ENCODE results near the gene PAF1.

The PAF1 gene

DNA sequence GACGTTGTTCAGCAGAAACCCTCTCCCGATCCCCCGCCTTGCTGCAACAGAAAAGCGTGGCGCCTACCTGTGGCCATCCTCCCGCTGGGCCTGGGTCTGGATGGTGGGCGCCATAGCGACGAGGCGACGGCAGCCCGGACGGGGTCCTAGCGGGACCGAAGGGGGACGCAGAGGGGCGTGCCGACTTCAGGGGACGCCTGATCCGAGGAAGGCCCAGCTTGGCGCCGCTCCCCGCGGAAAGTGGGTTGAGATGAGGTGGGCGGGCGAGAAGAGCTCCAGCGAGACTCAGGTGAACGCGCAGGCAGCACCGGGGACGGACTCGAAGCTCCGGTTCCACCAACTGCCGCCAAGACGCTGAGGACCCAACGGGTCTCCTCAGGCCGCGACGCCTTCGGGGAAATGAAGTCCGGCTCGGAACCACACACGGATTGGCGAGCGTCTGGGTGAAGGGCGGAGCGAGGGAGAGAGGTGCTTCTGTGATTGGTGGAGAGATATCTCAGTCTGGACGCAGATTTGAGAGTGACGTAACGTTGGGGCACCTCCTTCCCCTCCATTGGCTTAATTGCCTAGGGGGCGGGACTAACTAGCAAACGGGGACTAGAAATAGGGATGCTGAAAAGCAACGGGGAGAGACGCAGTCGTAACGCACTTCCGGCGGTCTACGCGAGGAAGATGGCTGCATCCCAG, at the start of gene PAF1, which contains the start of gene MED29:
Gene PAF1, minus strand, starts transcription at position 356 of the 687 bp plus-strand sequence. Its CDS starts 242 bp downstream, at position 114.
Gene MED29, plus strand, starts transcription at position 628 of the 687 bp plus-strand sequence. Its CDS starts 45 bp downstream, at position 673.
- TF ChIP-seq, protein P1, sequence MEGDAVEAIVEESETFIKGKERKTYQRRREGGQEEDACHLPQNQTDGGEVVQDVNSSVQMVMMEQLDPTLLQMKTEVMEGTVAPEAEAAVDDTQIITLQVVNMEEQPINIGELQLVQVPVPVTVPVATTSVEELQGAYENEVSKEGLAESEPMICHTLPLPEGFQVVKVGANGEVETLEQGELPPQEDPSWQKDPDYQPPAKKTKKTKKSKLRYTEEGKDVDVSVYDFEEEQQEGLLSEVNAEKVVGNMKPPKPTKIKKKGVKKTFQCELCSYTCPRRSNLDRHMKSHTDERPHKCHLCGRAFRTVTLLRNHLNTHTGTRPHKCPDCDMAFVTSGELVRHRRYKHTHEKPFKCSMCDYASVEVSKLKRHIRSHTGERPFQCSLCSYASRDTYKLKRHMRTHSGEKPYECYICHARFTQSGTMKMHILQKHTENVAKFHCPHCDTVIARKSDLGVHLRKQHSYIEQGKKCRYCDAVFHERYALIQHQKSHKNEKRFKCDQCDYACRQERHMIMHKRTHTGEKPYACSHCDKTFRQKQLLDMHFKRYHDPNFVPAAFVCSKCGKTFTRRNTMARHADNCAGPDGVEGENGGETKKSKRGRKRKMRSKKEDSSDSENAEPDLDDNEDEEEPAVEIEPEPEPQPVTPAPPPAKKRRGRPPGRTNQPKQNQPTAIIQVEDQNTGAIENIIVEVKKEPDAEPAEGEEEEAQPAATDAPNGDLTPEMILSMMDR (IDR thresholded peaks at IDR 0.05; ENCODE audit: borderline replicate concordance, extremely low read depth, low read length, poor library complexity, severe bottlenecking), result peak; percentile 23
- TF ChIP-seq EZH2 (IDR thresholded peaks at IDR 0.05; ENCODE audit: borderline replicate concordance, low read depth, low read length, severe bottlenecking), result no peak
- Histone ChIP-seq H3K4me1 (ENCODE audit: insufficient read depth, low read length) (peaks cover 39% of the 10 kb centered on the region), H3K9me3 (ENCODE audit: insufficient read depth, low read length, severe bottlenecking) (no peaks in the 10 kb centered on the region), H3K27ac (ENCODE audit: low read length) (peak within 1 kb of the TSS; percentile 92), H2AFZ (ENCODE audit: low read depth, low read length) (peak within 1 kb of the TSS; percentile 94), H3K4me3 (ENCODE audit: low read depth in 1 of 2, low read length in 2 of 2) (peak within 1 kb of the TSS; percentile 92 to 95), H3K9ac (ENCODE audit: low read depth, low read length) (peak within 1 kb of the TSS; percentile 84), H3K36me3 (ENCODE audit: insufficient read depth, low read length) (peaks cover 57% of the 10 kb centered on the region), H3K79me2 (ENCODE audit: insufficient read depth, low read length) (peaks cover 45% of the 10 kb centered on the region), H3K4me2 (ENCODE audit: insufficient read depth, low read length) (peak within 1 kb of the TSS; percentile 96), H4K20me1 (ENCODE audit: insufficient read depth, low read length) (peaks cover 15% of the 10 kb centered on the region), H3K27me3 (ENCODE audit: insufficient read depth, low read length, poor library complexity) (no peaks in the 10 kb centered on the region)
- DNase-seq (peak; percentile 99), ATAC-seq (ENCODE audit: insufficient read depth, low read depth) (peak; percentile 96)

DNA sequence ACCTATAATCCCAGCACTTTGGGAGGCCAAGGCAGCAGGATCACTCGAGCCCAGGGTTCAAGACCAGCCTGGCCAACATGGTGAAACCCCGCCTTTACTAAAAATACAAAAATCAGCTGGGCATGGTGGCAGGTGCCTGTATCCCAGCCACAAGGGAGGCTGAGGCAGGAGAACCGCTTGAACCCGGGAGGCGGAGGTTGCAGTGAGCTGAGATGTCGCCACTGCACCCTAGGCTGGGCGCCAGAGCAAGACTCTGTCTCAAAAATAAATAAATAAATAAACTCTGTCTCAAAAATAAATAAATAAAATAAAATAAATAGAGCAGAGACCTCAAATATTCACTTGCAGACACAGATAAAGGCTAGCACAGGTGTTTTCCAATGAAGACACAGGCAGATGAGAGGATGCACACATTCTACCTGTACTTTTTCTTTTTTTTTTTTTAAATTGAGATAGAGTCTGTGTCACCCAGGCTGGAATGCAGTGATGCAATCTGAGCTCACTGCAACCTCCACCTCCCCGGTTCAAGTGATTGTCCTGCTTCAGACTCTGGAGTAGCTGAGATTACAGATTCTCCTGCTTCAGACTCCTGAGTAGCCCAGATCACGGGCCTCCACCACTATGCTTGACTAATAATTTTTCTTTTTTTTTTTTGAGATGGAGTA, 47.5 kb upstream of the PAF1 start:
- no peak overlapping the region for H2AFZ ChIP-seq (ENCODE audit: low read depth, low read length)
- no peak for ATAC-seq (ENCODE audit: insufficient read depth, low read depth)
- peaks cover 20% of the 10 kb centered on the region for H3K36me3 ChIP-seq (ENCODE audit: insufficient read depth, low read length)
- H3K9ac ChIP-seq (ENCODE audit: low read depth, low read length), result no peak overlapping the region
- H3K4me3 ChIP-seq (ENCODE audit: low read depth in 1 of 2, low read length in 2 of 2), result no peak overlapping the region
- H3K27me3 ChIP-seq (ENCODE audit: insufficient read depth, low read length, poor library complexity), result no peaks in the 10 kb centered on the region
- H3K9me3 ChIP-seq (ENCODE audit: insufficient read depth, low read length, severe bottlenecking), result no peaks in the 10 kb centered on the region
- TF ChIP-seq EZH2 (IDR thresholded peaks at IDR 0.05; ENCODE audit: borderline replicate concordance, low read depth, low read length, severe bottlenecking), result no peak
- TF ChIP-seq, protein P1 (IDR thresholded peaks at IDR 0.05; ENCODE audit: borderline replicate concordance, extremely low read depth, low read length, poor library complexity, severe bottlenecking), result no peak
- DNase-seq, result no peak
- peaks cover 30% of the 10 kb centered on the region for H3K79me2 ChIP-seq (ENCODE audit: insufficient read depth, low read length)
- H4K20me1 ChIP-seq (ENCODE audit: insufficient read depth, low read length), result peaks cover 20% of the 10 kb centered on the region
- no peak overlapping the region for H3K27ac ChIP-seq (ENCODE audit: low read length)
- no peak overlapping the region for H3K4me2 ChIP-seq (ENCODE audit: insufficient read depth, low read length)
- peaks cover 36% of the 10 kb centered on the region for H3K4me1 ChIP-seq (ENCODE audit: insufficient read depth, low read length)

DNA sequence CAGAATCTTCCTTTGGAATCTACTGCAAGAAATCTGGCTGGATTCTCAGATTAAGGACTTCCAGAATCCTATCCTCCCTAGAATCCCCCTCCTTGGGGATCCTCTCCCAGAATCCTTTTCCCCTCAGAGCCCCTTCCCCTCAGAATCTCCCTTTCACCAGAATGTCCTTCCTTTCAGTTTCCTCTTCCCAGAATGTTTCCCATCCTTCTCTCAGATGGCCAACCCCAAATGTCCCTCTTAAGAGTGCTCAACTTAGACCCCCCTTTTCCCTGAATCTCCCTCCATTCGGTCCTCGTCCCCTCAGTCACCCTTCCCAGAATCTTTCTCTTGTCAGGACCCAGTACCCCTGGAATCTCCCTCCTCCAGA, 45.4 kb upstream of the PAF1 start:
- peak overlapping the region; percentile 83 to 87 for H3K4me3 ChIP-seq (ENCODE audit: low read depth in 1 of 2, low read length in 2 of 2)
- peaks cover 38% of the 10 kb centered on the region for H3K4me1 ChIP-seq (ENCODE audit: insufficient read depth, low read length)
- peak overlapping the region; percentile 95 for H3K27ac ChIP-seq (ENCODE audit: low read length)
- no peaks in the 10 kb centered on the region for H3K9me3 ChIP-seq (ENCODE audit: insufficient read depth, low read length, severe bottlenecking)
- ATAC-seq (ENCODE audit: insufficient read depth, low read depth) (no peak), DNase-seq (no peak)
- H3K9ac ChIP-seq (ENCODE audit: low read depth, low read length), result peak overlapping the region; percentile 85
- H4K20me1 ChIP-seq (ENCODE audit: insufficient read depth, low read length), result peaks cover 30% of the 10 kb centered on the region
- peak overlapping the region; percentile 78 for H2AFZ ChIP-seq (ENCODE audit: low read depth, low read length)
- H3K4me2 ChIP-seq (ENCODE audit: insufficient read depth, low read length), result peak overlapping the region; percentile 93
- peaks cover 32% of the 10 kb centered on the region for H3K79me2 ChIP-seq (ENCODE audit: insufficient read depth, low read length)
- H3K36me3 ChIP-seq (ENCODE audit: insufficient read depth, low read length), result peaks cover 35% of the 10 kb centered on the region
- TF ChIP-seq, protein P1 (IDR thresholded peaks at IDR 0.05; ENCODE audit: borderline replicate concordance, extremely low read depth, low read length, poor library complexity, severe bottlenecking), result no peak
- no peak for TF ChIP-seq EZH2 (IDR thresholded peaks at IDR 0.05; ENCODE audit: borderline replicate concordance, low read depth, low read length, severe bottlenecking)
- no peaks in the 10 kb centered on the region for H3K27me3 ChIP-seq (ENCODE audit: insufficient read depth, low read length, poor library complexity)

All from DND-41 (cell line).